Colonic mucosa (tissue), 4 donors: ENCODE data around the gene CLTB. TPM values are rescaled to one million over a fixed set of nuclear protein-coding genes. Genes with fewer than 3 reads are reported as not detected.

Experiments used
- DNase-seq: peaks from one replicate; pipeline ENCODE4 v3.0.0-alpha.2; 2020
- H3K27ac ChIP-seq: fragments of 200-600 bp; one replicate; pipeline ENCODE4 v1.8.0; 2021
- H3K27me3 ChIP-seq: fragments of 200-600 bp; one replicate; pipeline ENCODE4 v1.8.0; 2021
- H3K36me3 ChIP-seq: fragments of 200-600 bp; one replicate; pipeline ENCODE4 v1.8.0; 2021
- H3K4me1 ChIP-seq: fragments of 200-600 bp; one replicate; pipeline ENCODE4 v1.8.0; 2021; ENCODE audit warnings: mild to moderate bottlenecking
- H3K4me3 ChIP-seq: fragments of 200-600 bp; one replicate; pipeline ENCODE4 v1.8.0; 2021
- H3K9ac ChIP-seq, 2 donors: one replicate each; pipeline ENCODE4 v1.7.0; 2013; ENCODE audit warnings: control low read depth in 2 of 2, low read depth in 2 of 2, low read length in 2 of 2
- H3K9me3 ChIP-seq: fragments of 200-600 bp; one replicate; pipeline ENCODE4 v1.8.0; 2021
- CTCF ChIP-seq: fragments of 200-600 bp; IDR thresholded peaks from one replicate; pipeline ENCODE4 v1.8.0; 2022; ENCODE audit warnings: antibody characterized with exemption, mild to moderate bottlenecking
- intact Hi-C: fragments of 100-400 bp; cut with DNase I; formaldehyde crosslinking; loops from one replicate; pipeline ENCODE4 v1.14.1; 2022
- total RNA-seq, 2 donors: library from RNA; stranded (reverse); fragmentation: NEBNext Ultra II Directional in 1 of 2; extraction: Animal tissue kit (Norgen Biotek cat#: 25700) in 1 of 2; gene quantifications; one replicate each; pipeline ENCODE4 v1.2.1, GENCODE V29; 2021
- donor health status: healthy.
- donor health status: DM: no; HTN: no; CAD: no.
- donor health status: DM: no; HTN: no; CAD: no.

CLTB gene
- total RNA-seq, 2 donors from 2014 or later = 181 to 263 TPM

DNA sequence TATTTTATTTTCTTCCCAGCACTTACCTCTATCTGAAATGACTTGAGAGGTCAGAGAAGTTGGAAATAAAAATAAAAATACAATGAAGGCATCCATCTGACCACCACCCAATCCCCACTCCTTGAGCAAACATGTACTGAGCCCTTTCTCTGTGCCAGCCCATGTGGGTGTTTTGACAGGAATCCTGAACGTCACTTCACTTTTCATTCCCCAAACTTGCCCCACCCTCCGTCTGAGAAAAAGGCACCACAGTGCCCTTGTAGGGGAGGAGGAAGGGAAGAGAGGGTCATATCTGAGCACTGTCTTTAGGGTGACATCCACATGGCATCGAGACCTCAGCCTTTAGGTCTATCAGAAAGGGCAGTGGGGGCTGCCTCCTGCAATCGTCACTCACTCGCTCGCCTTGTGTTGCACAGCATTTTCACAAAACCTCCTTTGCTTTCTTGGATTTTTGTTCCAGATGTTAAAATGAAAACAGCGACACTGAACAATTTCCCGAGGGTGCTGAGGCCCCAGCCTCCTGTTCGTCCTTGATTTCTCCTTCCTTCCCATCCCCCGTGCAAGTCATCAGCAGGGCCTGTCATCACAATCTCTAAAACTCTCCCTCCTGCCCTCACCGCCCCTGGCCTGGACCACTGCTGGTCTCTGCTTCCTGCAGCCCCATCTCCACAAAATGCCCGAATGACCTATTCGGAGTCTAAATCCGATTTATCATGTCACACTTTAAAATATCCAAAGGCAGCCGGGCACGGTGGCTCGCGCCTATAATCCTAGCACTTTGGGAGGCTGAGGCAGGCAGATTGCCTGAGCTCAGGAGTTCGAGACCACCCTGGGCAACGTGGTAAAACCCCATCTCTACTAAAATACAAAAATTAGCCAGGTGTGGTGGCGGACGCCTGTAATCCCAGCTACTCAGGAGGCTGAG, 14.8 kb downstream of the CLTB start:
- Histone ChIP-seq H3K4me1 (peaks cover 24% of the 10 kb centered on the region), H3K9ac (peak overlapping the region in 1 of 2 donors; percentile 89), H3K4me3 (no peak overlapping the region), H3K36me3 (no peaks in the 10 kb centered on the region), H3K27ac (peak overlapping the region; percentile 97), H3K9me3 (no peaks in the 10 kb centered on the region), H3K27me3 (no peaks in the 10 kb centered on the region)
- intact Hi-C loops = no loop called here
- peak; percentile 17 for DNase-seq
- no peak for TF ChIP-seq CTCF

DNA sequence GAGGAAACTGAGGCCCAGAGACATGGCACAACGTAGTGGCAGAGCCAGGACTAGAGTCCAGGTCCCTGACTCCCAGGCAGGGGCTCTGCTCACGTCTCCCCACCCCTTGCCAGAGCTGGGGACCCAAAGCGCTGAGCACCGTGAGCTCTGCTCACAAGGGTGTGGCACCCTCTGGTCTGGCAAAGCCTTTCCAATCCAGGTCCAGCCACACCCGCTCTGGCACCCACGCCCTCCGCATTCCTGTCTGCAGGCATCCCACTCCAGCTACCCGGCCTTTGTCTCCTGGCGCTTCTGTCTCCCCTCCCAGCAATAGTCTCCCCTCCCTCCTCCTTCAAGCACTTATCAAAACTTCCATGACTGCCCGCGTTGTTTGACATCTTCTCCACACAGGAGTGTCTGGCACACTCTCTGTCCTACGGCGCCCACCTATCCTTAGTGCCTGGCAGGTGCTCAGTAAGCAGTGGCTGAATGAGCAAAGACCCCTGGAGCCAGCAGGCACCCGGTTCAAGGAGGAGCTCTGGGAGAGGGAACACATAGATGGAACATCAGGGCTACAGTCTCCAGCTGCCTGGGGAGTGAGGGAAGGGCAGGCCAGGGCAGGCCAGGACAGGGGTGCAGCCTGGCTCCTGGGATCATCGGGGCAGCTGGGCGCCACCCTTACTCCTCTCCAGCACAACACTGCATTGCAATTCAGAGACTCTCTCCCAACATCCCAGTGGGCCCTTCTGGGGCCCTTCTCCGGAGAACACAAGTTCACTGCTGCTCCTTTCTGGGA, 15.8 kb downstream of the CLTB start:
- Histone ChIP-seq H3K27me3 (no peaks in the 10 kb centered on the region), H3K9ac (peak overlapping the region; percentile 46 to 89), H3K4me1 (peaks cover 21% of the 10 kb centered on the region), H3K4me3 (no peak overlapping the region), H3K27ac (peak overlapping the region; percentile 97), H3K9me3 (no peaks in the 10 kb centered on the region), H3K36me3 (no peaks in the 10 kb centered on the region)
- no peak for TF ChIP-seq CTCF
- intact Hi-C loops = no loop called here
- DNase-seq = peak; percentile 93

GRCh38 chr5:176397736-176398420, 18.5 kb downstream of the CLTB start:
- Histone ChIP-seq H3K27ac (no peak overlapping the region), H3K4me1 (peaks cover 7% of the 10 kb centered on the region), H3K36me3 (no peaks in the 10 kb centered on the region), H3K9me3 (no peaks in the 10 kb centered on the region), H3K4me3 (no peak overlapping the region), H3K9ac (no peak overlapping the region), H3K27me3 (no peaks in the 10 kb centered on the region)
- DNase-seq = no peak
- intact Hi-C loops = no loop called here
- TF ChIP-seq CTCF = no peak

- no peak for DNase-seq
These were observed 20.0 kb downstream of the CLTB start for GRCh38 chr5:176396330-176396729.

More at GRCh38 chr5:176396330-176396729, 20.0 kb downstream of the CLTB start:
- Histone ChIP-seq H3K27ac (no peak overlapping the region), H3K9ac (no peak overlapping the region), H3K4me3 (no peak overlapping the region), H3K4me1 (no peaks in the 10 kb centered on the region), H3K9me3 (no peaks in the 10 kb centered on the region), H3K36me3 (no peaks in the 10 kb centered on the region), H3K27me3 (no peaks in the 10 kb centered on the region)
- TF ChIP-seq CTCF = no peak
- intact Hi-C loops = no loop called here
